H4 (cell line): ENCODE measurements around the gene OXCT1. TPM values are rescaled to one million over a fixed set of nuclear protein-coding genes. Genes with fewer than 3 reads are reported as not detected.
"Not testable (repeated sequence)": the region's sequence is repeated elsewhere in the genome, so short reads cannot be mapped to it uniquely, and the experiment has no call there.

ENCODE experiments used
- DNase-seq: peaks from one replicate; pipeline ENCODE4 v3.0.0-alpha.2; 2015; ENCODE audit warnings: low spot score
- total RNA-seq: library from RNA; depleted of rRNA; stranded (reverse); fragments of >200 nt; shearing (Covaris generic); gene quantifications from 2 replicates; pipeline ENCODE4 v1.2.3, GENCODE V29; 2014

The OXCT1 gene
- total RNA-seq, 1 experiment from 2014 or later = 15.3 TPM

DNA sequence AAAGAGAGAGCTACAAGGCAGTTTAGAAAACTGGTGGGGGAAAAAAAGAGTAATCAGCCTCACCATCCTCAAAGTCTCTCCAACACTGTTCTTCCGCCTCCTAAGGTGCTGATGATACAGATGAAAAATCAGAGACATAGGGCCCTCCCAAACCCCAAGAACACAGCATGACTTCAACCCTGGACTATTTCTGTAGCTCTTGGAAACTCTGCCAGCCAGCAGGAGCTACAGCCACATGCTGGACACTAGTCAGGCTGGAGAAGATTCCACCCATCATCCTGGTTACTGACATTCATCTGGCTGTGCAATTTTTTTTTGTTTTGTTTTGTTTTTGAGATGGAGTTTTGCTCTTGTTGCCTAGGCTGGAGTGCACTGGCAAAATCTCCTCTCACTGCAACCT, 42.4 kb downstream of the OXCT1 start:
- no peak for DNase-seq

DNA sequence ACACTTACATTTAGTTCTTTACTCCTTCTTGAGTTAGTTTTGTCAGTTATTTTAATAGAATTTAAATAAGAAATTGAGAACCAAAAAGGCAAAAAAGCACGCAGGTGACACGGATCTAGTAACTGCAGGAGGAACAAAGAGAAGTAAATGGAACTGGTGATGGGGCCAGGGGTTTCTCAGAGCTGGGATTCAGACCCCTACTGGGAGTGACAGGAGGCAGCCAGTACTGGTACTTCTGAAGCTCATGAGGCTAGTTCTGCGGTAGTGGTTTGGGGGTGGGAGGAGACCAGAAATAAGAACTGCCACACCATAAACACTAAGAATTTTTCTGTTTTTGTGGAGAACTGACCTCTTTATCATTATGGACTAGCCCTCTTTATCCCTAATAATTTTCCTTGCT, 48.2 kb downstream of the OXCT1 start:
- no peak for DNase-seq

DNA sequence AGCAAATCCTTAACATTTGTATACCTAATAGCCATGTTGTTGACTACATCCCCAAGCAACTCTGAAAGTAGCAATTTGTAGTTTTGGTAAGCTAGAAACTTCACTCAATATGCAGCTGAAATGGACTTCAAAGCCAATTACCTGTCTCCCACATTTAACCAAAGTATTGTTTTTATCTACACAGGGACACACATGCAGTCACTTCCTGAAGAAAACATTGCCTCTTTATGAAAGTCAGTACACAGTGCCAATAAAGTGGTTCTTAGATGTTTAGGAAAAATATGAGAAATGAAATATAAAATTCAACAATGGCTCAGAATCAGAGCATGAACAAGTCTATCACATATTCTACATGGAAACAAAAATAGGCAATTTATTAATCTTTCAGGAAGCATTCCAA, 49.2 kb downstream of the OXCT1 start:
- DNase-seq = no peak

DNA sequence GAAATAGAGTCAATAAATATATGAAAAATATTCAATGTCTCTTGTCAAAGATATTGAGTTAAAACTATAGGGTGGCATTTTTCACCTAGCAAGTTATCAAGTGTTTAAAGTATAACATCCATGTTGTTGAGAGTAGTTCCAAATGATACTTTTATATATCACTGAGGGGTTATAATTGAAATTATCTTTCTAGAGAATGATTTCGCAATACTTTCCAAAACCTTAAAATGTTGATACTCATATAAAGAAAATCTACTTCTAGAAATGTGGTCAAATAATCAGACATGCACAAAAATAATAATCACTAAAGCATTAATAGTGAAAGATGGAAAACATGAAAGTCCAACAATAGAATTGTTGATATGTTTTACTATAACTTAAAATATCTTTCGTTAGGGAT, 50.1 kb downstream of the OXCT1 start:
- DNase-seq = no peak

DNA sequence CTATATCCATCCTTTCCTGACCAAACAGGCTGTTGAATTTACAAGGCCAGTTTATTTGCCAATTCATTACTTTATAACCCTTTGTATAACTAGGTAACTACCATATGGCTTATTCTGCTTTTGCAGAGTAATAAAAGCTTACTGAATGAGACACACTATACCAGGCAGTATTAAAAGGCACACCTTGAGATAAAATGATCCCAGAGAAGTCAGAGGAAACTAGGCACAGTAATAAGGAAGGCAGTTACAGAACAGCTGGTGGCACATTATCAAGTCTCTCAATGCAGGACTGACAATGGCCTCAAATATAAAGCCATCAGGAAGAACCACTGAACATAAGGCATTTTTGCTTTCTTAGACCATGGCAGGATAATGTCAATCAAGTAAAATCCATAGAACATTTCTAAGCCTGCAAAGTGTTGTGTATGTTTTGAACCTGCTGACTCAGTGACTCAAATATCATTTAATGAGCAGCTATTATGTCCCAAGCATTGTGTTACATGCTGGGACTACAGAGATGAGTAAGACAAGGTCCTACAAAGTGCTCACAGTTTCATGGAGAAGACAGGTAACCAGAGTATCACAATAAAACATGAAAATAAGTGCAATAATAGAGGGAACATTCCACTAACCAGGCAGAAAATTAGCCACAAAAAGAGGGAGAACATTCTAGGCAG, 52.5 kb downstream of the OXCT1 start:
- DNase-seq = no peak

DNA sequence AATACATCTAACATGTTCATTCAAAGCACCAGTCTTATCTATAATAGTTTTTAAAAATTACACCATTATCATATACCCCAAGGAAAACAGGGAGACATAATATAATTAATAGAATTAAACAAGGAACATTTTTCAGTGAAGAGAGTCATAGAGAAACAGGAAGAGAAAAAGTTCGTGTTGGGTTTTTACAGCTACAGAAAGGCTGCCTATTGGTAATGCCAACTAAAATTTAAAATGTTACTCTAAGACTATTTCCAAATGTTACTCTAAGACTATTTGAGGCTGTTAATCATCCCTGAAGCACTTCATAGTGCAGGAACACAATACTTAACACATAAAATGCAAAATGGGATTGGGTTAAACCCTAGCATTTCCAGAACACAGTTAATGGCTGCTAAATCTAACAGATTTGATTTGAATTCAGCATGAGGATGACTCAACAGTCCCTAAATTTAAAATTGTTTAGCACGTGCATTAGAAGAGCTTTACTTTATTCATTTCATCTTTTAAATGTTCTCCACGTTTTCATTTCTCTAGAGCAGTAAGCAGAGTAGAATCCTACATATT, 54.5 kb downstream of the OXCT1 start:
- DNase-seq = no peak

DNA sequence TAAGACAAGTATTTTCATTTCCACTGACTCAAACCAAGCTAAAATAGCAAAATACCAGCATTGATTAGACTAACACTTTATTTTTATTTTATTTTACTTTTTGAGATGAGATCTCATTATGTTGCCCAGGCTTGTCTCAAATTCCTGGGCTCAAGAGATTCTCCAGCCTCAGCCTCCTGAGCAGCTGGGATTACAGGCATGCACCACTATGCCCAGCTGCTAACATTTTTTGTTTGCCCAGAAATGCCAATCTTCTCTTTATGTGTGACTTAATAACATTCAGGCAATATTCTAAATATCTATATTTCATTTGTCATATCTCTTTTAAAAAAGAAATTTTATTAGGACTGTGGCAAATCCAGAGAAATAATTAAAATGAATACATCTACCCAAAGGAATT, 55.0 kb downstream of the OXCT1 start:
- no peak for DNase-seq

DNA sequence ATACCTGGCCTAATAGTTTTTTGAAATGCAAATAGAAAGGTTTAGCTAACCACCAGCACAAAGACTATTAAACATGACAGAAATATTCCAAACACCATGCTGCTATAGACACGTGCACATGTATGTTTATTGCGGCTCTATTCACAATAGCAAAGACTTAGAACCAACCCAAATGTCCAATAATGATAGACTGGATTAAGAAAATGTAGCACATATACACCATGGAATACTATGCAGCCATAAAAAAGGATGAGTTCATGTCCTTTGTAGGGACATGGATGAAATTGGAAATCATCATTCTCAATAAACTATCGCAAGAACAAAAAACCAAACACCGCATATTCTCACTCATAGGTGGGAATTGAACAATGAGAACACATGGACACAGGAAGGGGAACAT, 55.9 kb downstream of the OXCT1 start:
- not testable (repeated sequence) for DNase-seq

DNA sequence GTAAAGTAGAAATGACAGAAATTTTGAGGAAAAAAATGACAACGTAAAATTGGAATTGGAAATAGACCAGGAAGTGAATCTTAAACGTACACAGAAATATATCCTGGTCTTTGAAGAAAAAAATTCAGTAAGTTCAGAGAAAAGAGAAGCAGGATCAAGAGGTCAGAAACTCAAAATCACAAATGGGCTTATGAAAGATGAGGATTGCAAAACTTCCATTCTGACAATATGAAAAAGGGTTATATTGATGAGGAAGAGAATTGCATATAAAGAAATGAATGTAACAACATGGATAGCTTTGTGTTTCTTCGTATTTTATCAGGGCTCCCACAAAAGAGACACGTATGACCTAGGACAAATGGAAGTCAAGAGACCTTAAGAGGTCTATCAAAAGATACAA, 58.1 kb downstream of the OXCT1 start:
- no peak for DNase-seq

DNA sequence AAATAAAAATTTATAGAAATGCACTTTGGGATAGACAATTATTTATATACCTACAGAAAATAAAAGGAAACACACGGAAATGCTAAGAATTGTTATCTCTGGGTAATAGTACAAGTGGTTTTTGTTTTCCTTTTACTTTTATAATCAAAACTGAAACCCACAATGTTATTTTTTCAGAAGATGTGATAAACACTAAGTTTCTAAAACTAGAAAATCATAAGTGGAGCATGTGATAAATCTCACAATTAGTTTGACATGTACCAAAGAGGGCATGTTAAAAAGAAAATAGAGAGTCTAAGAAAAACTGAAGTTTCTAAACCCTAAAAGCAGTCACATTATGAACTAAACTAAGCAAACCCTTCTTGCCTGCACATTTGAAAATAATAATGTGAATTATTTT, 61.1 kb downstream of the OXCT1 start:
- DNase-seq = no peak

DNA sequence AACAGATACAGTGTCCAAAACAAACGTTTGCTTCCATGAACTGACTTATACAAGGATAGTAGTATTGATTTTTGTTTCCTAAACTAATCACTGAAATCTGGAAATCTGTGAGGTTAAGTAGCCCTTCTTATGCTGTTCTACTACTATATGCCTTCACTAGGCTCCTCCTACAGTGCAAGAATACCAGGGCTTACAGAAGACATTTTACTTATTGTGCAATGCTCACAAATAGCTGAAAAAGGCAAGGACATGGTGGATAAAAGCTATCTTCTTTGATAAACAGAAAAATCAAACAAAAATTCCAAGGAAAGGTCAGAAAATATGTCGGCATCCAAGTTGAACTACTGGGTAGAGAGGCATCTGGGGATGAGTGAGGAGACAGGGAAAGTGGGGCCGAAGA, 61.9 kb downstream of the OXCT1 start:
- no peak for DNase-seq

DNA sequence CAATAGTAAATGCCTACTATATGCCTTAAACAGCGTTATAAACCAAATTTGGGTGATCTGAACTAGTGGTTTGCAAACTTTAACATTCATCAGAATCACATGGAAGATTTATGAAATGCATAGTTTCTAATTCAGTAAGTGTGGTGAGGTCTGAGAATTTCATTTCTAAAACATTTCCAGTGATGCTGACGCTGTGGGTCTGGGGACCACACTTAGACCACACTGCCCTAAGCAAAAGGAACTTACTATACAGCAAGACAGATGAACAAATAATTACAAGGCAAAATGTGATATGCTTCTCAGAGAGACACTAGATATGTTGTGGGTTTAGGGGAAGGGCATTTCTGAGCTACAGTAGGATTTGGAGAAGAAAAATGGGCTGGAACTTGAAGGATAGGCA, 72.6 kb downstream of the OXCT1 start:
- DNase-seq = no peak

DNA sequence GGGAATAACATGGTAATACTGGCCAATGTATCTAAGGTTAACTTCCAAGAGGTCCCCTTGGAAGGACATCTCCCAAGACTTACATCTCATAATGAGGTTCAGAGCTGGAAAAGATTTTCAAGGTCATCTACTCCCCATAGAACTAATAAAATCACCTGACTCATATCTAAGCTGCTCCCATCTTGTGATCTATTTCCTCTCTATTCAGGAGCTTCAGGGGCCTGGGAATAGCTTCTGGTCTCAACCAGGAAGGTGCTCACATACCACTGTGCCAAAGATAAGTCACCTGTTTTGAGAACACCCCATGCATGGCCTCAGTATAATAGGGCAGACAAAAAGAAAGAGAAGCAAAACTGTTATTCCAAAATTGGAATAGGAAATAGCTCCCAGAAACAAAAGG, 74.2 kb downstream of the OXCT1 start:
- DNase-seq = no peak

DNA sequence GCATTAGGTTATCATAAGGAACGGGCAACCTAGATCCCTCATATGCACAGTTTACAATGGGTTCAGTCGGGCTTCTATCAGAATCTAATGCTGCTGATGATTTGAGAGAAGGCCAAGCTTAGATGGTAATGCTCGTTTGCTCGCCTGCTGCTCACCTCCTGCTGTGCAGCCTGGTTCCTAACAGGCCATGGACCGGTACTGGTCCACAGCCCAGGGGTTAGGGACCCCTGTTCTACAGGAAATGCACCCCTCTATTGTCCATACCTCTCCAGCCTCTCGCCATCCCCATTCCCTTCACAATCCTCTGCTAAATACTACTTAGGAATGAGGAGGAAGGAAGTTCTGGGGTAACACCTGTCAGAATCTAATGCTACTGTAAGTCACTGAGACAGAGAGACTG, 75.1 kb downstream of the OXCT1 start:
- no peak for DNase-seq

DNA sequence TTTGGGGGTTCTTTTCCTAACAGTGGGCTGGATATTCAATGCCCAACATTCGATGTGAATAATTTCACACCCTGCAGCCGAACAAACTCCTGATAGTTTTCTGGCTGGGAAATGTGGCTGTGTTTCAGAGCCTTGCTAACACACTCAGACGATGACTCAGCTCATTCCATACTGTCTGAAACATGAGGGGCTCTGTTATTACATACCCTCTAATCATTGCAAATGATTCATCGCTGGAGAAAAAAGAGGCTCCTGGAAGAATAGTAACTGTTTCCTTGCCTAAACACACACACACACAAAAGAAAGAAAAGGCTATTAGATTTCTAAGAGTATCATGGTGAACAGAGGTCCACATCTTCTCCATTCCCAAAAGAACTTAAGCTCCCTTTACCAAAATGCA, 75.8 kb downstream of the OXCT1 start:
- peak; percentile 75 for DNase-seq

DNA sequence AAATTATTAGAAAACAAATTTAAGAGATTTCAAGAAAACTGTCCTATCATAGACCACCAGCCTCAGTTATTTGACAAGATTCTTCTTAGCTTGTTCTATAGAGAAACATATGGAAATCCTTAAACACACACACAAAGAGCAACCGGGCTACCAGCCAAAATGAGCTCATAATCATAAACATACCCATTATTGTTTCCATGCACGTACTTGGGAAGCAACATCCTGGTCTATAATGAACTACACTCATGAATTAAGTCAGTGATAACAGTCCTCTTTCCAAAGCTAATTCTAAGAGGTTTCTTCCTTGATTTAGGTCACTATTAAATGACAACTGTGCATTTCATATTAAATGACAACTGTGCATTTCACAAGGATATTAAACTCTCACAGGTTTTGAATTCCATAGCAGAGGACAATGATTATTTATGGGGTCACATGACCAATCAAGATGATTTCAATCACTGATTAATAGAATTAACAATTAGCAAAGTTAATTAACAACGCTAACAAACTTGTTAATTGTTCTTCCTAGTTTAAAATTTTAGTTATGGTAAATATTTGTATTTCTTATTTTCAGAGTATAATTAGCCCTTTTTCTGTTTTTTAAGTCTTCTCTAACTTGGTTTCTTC, 77.0 kb downstream of the OXCT1 start:
- peak; percentile 44 for DNase-seq

DNA sequence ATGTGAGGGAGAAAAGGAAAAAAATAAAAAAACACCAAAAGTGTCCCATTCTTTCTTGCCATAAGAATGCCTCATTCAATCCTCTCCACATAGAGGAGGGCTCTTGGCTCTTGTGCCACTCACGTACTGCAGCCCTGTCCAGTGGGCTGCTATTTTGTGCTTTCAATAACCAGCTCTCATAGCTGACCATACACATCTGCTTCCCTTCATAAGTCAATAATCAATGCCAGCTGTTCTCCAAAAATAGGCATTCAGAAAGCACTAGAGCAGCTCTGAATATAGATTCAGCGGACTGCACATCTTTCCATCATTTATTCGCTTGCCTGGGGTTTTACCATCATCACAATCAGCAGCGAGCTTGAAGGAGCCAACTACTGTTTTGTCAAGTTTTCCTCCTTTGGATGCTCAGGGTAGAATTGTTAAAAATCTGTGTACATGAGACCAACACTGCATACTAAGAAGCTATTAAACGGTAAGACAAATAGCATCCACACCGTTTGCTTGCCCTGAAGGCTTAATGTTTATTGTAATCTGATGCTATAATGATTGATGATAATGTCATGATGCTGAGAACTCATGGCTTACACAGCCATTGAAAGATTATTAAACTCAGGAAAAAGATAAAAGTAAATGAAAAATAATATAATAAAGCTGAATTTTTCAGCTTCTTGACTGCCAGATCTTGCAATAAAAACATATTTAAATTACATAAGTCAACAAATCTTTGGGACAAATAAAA, 80.0 kb downstream of the OXCT1 start:
- no peak for DNase-seq

DNA sequence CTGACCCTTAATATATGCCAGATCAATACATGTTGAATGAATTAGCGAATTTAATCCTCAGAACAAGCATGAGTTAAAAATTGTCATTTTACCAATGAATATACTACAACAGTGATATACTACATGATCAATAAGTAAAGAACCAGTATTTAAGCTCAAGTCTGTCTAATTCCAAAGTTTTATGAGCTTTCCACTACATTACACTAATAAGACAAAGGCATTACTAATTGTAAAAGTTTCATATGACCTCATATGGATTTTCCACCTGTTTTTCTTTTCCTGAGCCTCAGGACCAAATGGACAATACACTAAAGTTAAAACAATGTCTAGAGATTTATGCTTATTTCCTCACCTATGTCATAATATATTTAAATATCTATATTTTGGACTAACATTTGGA, 80.8 kb downstream of the OXCT1 start:
- no peak for DNase-seq

DNA sequence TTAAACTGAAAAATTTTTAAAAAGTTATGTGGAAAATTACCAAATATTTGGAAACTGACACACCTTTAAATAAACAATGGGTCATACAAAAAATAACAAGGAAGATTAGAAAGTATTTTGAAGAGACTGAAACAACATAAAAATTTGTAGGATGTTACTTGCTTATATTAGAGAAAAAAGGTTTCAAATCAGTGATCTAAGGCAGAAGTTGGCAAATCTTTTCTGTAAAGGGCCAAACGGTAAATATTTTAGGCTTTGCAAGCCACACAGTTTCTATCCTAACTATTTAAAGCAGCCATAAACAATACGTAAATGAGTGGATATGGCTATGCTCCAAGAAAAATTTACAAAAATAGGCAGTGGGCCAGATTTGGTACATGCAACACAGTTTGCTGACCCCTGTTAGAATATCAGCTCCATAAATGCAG, 81.3 kb downstream of the OXCT1 start:
- no peak for DNase-seq

DNA sequence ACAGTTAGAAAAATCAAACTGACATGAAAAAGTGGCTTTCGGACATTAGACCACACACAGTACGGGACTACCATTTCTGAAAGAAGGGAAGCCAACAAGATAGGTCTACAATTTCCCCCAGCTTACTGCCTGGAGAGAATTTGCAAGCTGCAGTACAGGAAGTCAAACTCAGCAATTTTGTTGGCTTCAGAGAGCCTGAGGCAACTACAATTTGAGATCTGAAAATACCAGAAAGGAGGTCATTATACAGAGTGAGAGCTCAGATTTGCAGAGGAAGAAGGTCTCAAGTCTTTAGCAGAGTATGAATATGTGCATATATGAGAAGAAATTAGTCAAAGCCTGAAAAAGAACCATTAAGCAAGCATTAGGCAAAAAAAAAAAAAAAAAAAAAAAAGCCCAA, 83.0 kb downstream of the OXCT1 start:
- no peak for DNase-seq

DNA sequence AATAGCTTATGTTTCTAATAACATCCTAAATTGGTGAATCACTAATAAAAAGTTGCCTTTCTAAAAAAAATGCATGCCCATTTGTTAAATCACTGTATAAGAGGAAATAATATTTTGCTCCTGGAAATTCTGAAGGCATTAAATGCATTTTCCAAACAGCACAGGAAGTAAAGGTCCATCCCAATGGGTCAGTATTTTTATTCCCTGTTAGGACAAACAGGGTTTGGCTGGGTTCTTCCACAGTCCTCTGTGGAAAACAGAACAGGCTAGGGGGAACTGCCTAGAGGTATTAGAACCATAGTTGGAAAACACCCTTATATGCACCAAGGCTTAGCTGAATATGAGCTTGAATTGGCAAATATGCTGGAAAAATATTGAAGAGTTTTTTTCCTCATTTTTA, 85.2 kb downstream of the OXCT1 start:
- DNase-seq = no peak

DNA sequence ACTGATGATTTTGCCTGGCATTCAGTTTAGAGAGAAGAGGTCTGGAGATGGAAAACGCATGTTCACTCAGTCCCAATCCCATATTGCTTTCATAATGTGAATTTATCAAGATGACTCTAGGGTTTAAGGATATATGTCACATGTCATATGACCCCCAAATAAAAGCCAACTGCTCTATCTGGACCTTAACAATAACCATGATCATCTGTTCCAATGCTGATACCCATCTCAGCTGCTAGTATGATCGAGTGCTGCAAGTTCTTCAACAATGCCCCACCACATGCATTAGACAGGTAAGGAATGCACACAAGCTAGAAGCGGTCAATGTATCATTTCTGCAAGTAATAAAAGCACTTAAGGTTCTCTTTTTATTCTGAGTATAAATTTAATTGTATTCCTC, 91.8 kb downstream of the OXCT1 start:
- DNase-seq = no peak

DNA sequence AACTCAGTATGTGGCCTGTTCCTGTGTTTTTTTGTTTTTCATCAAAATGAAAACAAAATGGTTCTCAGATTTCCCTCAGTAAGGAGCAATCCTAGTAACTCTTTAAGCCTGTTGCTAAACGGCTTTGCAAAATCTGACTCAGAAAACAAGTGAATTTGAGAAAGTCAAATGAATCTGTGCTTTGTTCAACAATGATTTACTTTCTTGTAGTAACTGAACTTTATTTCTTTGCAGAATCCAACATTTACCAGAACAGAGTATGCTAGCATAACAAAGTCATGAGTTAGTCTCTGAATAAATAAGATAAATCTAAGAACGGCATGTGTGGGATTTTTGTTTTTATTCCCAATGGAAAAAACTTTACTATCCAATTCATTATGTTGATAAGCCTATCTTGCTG, 93.8 kb downstream of the OXCT1 start:
- no peak for DNase-seq
